ENCODE data around the gene DDX52.
"Not testable (repeated sequence)": the region's sequence is repeated elsewhere in the genome, so short reads cannot be mapped to it uniquely, and the experiment has no call there.

DDX52 gene

DNA sequence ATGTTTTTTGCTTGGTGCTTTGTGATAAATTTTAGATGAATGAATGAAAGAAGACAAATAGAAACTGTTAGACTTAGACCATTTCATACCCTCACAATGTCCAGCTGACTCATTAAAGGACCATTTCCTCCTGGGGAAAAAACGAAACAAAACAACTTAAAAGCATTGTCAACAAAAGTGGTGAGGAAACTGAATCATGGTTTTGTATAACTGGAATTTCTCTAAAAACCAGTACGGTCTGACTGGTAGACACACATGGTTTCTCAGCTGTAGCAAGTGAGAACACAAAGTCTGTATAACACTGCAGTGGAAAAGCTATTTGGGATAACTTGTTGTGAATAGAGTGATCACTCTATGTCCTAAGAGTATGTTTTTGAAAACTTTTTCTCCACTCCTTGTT, 5.3 kb upstream of the DDX52 start:
- H3K4me3 ChIP-seq (ENCODE audit: low read length): no peak overlapping the region
- H3K36me3 ChIP-seq (ENCODE audit: insufficient read depth, low read depth, low read length): no peaks in the 10 kb centered on the region
- no peak overlapping the region for H3K27ac ChIP-seq (ENCODE audit: low read length)
- no peak overlapping the region for H3K9ac ChIP-seq (ENCODE audit: low read depth, low read length)
- H3K9me3 ChIP-seq (ENCODE audit: insufficient read depth, low read depth, low read length): no peaks in the 10 kb centered on the region
- H3K27me3 ChIP-seq (ENCODE audit: insufficient read depth, low read length): peaks cover 50% of the 10 kb centered on the region
- no peaks in the 10 kb centered on the region for H3K4me1 ChIP-seq (ENCODE audit: insufficient read depth, low read length)

DNA sequence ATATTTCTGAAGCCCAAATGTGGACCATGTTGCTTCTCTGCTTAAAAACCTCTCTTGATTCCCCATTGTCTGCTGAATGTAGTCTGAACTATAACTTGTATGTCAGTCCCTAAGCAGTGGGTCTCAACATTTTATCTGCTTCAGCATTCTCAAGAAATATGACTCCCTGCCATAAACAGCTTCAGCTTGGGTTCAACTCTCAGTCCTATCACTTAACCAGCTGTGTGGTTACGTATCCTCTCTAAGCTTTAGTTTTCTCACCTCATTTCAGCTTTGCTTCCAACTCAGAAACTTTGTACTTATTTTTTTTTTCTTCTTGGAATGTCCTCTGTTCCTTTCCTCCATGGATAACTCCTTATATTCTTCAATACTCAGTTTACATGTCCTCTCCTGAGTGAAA, 4.6 kb upstream of the DDX52 start:
- H3K4me3 ChIP-seq (ENCODE audit: low read length): no peak overlapping the region
- no peaks in the 10 kb centered on the region for H3K9me3 ChIP-seq (ENCODE audit: insufficient read depth, low read depth, low read length)
- no peak overlapping the region for H3K9ac ChIP-seq (ENCODE audit: low read depth, low read length)
- H3K27me3 ChIP-seq (ENCODE audit: insufficient read depth, low read length): peaks cover 50% of the 10 kb centered on the region
- no peaks in the 10 kb centered on the region for H3K4me1 ChIP-seq (ENCODE audit: insufficient read depth, low read length)
- H3K36me3 ChIP-seq (ENCODE audit: insufficient read depth, low read depth, low read length): no peaks in the 10 kb centered on the region
- H3K27ac ChIP-seq (ENCODE audit: low read length): no peak overlapping the region

DNA sequence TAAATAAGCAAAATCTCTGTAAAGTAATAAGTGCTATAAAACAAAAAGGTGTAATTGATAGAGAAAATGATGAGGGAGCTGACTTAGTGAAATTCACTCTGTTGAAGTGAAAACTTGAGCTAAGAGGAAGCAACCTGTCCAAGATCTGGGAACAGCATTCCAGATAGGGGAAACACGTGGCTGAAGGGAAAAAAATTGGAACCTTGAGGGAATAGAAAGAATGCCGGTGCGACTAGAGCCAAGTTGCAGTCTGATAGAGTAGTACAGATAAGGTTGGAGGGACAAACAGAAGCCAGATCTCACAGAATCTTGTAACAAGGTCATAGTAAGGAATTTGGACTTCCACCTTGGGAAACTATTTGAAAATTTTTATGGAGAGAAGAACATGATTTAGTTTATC, 623 bp upstream of the DDX52 start:
- Histone ChIP-seq H3K27me3 (ENCODE audit: insufficient read depth, low read length) (peaks cover 42% of the 10 kb centered on the region), H3K4me1 (ENCODE audit: insufficient read depth, low read length) (no peaks in the 10 kb centered on the region), H3K9me3 (ENCODE audit: insufficient read depth, low read depth, low read length) (no peaks in the 10 kb centered on the region), H3K27ac (ENCODE audit: low read length) (no peak overlapping the region), H3K36me3 (ENCODE audit: insufficient read depth, low read depth, low read length) (peaks cover 27% of the 10 kb centered on the region), H3K4me3 (ENCODE audit: low read length) (peak overlapping the region; percentile 88; the same call in 1 of the 2 replicates), H3K9ac (ENCODE audit: low read depth, low read length) (peak overlapping the region; percentile 93; the same call in 1 of the 2 replicates)

DNA sequence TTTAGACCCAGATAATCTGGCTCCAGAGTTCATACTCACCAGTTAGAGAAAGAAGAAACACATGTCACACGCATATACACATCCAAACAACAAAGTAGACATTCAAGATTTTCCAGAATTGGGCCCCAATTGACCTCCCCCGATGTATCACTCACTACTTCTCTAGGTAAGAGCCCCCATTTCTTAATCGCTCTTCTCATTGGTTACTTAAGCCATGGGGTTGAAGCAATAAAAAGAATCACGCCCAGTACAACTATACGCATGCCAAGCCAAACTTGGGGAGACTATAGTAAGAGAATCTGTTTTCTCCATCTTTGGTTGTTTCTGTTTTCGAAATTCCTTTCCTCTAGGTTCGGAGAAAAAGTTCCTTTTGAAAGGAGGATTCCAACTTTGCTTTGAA, 565 bp downstream of the DDX52 start:
- H3K27me3 ChIP-seq (ENCODE audit: insufficient read depth, low read length): peaks cover 30% of the 10 kb centered on the region
- H3K9me3 ChIP-seq (ENCODE audit: insufficient read depth, low read depth, low read length): no peaks in the 10 kb centered on the region
- H3K27ac ChIP-seq (ENCODE audit: low read length): peak overlapping the region; percentile 99
- no peaks in the 10 kb centered on the region for H3K4me1 ChIP-seq (ENCODE audit: insufficient read depth, low read length)
- H3K36me3 ChIP-seq (ENCODE audit: insufficient read depth, low read depth, low read length): peaks cover 39% of the 10 kb centered on the region
- peak overlapping the region; percentile 88 for H3K4me3 ChIP-seq (ENCODE audit: low read length)
- peak overlapping the region; percentile 93 for H3K9ac ChIP-seq (ENCODE audit: low read depth, low read length)

DNA sequence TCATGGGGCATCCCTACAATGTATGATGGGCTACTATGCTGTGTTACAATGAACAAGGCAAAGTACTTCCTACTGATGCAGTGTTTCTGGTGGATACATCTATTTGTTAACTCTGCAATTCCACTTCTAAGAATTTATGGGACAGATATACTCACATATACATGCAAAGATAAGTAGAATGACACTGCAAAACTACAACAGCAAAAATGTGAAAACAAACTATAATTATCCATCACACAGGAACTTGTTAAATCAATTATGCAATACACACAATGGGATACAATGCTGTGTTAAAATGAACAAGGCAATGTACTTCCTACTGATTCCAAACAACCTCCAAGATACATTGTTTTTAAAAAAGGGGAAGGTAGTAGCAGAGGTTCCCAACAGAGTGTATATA, 3.2 kb downstream of the DDX52 start:
- Histone ChIP-seq H3K27ac (ENCODE audit: low read length) (no peak overlapping the region), H3K36me3 (ENCODE audit: insufficient read depth, low read depth, low read length) (peaks cover 64% of the 10 kb centered on the region), H3K9me3 (ENCODE audit: insufficient read depth, low read depth, low read length) (no peaks in the 10 kb centered on the region), H3K4me1 (ENCODE audit: insufficient read depth, low read length) (no peaks in the 10 kb centered on the region), H3K4me3 (ENCODE audit: low read length) (no peak overlapping the region), H3K9ac (ENCODE audit: low read depth, low read length) (no peak overlapping the region), H3K27me3 (ENCODE audit: insufficient read depth, low read length) (peaks cover 9% of the 10 kb centered on the region; the same call in 1 of the 2 replicates)

DNA sequence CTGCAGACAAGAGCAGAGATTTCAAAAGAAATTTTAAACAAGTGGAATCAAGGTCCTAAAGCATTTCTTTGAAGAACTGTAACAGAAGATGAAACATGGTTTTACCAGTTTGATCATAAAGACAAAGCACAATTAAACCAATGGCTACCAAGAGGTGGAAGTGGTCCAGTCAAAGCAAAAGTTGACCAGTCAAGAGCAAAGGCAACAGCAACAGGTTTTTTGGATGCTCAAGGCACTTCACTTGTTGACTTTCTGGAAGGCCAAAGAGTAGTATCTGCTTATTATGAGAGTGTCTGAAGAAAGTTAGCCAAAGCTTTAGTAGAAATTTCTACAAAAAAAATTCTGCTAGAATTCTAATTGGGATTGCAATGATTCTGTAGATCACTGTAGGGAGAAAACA, 5.3 kb downstream of the DDX52 start:
- Histone ChIP-seq H3K9me3 (ENCODE audit: insufficient read depth, low read depth, low read length) (no peaks in the 10 kb centered on the region), H3K27ac (ENCODE audit: low read length) (no peak overlapping the region), H3K4me3 (ENCODE audit: low read length) (no peak overlapping the region), H3K9ac (ENCODE audit: low read depth, low read length) (no peak overlapping the region), H3K36me3 (ENCODE audit: insufficient read depth, low read depth, low read length) (peaks cover 75% of the 10 kb centered on the region), H3K27me3 (ENCODE audit: insufficient read depth, low read length) (no peaks in the 10 kb centered on the region), H3K4me1 (ENCODE audit: insufficient read depth, low read length) (no peaks in the 10 kb centered on the region)

DNA sequence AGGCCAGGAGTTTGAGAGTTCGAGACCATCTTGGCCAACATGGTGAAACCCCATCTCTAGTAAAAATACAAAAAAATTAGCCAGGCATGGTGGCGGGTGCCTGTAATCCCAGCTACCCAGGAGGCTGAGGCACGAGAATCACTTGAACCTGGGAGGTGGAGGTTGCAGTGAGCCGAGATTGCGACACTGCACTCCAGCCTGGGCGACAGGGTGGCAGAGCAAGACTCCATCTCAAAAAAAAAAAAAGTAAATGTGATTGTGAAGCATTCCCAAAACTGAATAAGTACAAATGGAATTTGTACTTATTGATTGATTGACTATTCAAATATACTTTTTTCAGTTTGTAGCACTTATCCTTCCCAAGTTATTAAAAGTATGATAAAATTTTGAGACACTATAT, 26.8 kb downstream of the DDX52 start:
- peaks cover 90% of the 10 kb centered on the region for H3K36me3 ChIP-seq (ENCODE audit: insufficient read depth, low read depth, low read length)
- not testable (repeated sequence) for H3K9ac ChIP-seq (ENCODE audit: low read depth, low read length); H3K4me3 ChIP-seq (ENCODE audit: low read length); H3K9me3 ChIP-seq (ENCODE audit: insufficient read depth, low read depth, low read length); H3K27ac ChIP-seq (ENCODE audit: low read length); H3K4me1 ChIP-seq (ENCODE audit: insufficient read depth, low read length); H3K27me3 ChIP-seq (ENCODE audit: insufficient read depth, low read length)

DNA sequence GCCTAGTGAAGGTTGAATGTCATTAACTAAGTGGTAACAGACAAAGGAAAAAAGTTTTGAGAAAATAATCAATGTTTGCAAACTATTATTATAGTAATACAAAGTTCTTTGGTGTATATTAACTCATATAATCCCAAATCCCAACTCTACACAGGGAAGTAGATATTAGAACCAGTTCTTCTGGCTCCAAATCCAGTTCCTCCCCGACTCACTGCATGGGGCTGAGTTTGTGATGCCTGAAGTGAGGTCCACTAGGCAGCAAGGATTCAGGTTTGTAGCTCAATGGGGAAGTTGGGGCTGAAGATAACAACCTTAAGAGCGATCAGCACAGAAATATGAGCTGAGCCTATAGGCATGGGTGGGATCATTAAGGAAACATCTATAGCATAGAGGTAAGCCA, 28.4 kb downstream of the DDX52 start:
- no peaks in the 10 kb centered on the region for H3K27me3 ChIP-seq (ENCODE audit: insufficient read depth, low read length)
- H3K27ac ChIP-seq (ENCODE audit: low read length): no peak overlapping the region
- H3K9ac ChIP-seq (ENCODE audit: low read depth, low read length): no peak overlapping the region
- no peaks in the 10 kb centered on the region for H3K9me3 ChIP-seq (ENCODE audit: insufficient read depth, low read depth, low read length)
- H3K4me1 ChIP-seq (ENCODE audit: insufficient read depth, low read length): no peaks in the 10 kb centered on the region
- H3K4me3 ChIP-seq (ENCODE audit: low read length): no peak overlapping the region
- H3K36me3 ChIP-seq (ENCODE audit: insufficient read depth, low read depth, low read length): peaks cover 74% of the 10 kb centered on the region

DNA sequence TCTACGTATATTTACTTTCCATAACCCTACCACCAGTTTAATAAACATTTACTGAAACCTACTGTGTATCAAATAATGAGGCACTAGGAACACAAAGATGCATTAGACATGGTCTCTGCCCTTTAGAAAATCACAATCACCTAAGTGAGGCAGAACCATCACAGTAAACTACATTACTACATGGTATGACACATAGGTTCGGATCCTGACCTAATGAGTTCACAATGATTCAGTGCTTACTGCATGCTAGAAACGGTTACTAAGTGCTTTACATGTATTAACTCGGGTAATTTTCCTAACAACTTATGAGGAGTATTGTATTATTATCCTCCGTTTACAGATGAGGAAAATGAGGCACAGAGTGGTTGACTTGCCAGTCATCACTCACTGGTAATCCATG, 28.9 kb downstream of the DDX52 start:
- Histone ChIP-seq H3K9me3 (ENCODE audit: insufficient read depth, low read depth, low read length) (no peaks in the 10 kb centered on the region), H3K36me3 (ENCODE audit: insufficient read depth, low read depth, low read length) (peaks cover 69% of the 10 kb centered on the region), H3K27ac (ENCODE audit: low read length) (no peak overlapping the region), H3K4me3 (ENCODE audit: low read length) (no peak overlapping the region), H3K27me3 (ENCODE audit: insufficient read depth, low read length) (no peaks in the 10 kb centered on the region), H3K4me1 (ENCODE audit: insufficient read depth, low read length) (no peaks in the 10 kb centered on the region), H3K9ac (ENCODE audit: low read depth, low read length) (no peak overlapping the region)

DNA sequence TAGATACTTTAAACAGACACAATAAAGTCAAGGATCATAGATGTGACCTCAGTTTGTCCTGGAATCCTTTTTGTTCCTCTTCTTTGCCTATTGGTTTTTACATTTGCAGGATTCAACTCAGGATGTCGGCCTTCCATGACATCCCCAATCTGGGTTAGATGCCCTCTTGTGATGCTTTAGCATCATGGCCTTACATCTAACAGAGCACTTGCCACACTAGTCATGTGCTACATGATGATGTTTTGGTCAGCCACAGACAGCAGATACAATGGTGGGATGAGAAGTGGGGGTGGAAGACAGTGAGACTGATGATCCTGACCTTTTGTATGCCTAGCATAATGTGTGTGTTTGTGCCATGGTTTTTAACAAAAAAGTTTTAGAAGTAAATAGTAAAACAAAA, 32.3 kb downstream of the DDX52 start:
- Histone ChIP-seq H3K36me3 (ENCODE audit: insufficient read depth, low read depth, low read length) (peaks cover 36% of the 10 kb centered on the region), H3K4me3 (ENCODE audit: low read length) (no peak overlapping the region), H3K9me3 (ENCODE audit: insufficient read depth, low read depth, low read length) (no peaks in the 10 kb centered on the region), H3K4me1 (ENCODE audit: insufficient read depth, low read length) (no peaks in the 10 kb centered on the region), H3K27me3 (ENCODE audit: insufficient read depth, low read length) (no peaks in the 10 kb centered on the region), H3K27ac (ENCODE audit: low read length) (no peak overlapping the region), H3K9ac (ENCODE audit: low read depth, low read length) (no peak overlapping the region)

DNA sequence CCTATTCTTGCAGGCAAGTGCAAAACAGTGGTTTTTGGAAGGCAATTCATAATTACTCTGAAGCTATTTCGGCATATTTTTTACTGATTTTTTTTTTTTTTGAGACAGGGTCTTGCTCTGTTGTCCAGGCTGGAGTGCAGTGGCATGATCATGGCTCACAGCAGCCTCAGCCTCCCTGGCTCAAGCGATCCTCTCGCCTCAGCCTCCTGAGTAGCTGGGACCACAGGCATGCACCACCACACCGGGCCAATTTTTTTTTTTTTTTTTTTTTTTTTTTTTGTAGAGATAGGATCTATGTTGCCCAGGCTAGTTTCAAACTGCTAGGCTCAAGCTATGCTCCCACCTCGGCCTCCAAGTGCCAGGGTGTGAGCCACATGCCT, 33.2 kb downstream of the DDX52 start:
- peak overlapping the region; percentile 90; the same call in 1 of the 2 replicates for H3K9ac ChIP-seq (ENCODE audit: low read depth, low read length)
- H3K27ac ChIP-seq (ENCODE audit: low read length): not testable (repeated sequence)

DNA sequence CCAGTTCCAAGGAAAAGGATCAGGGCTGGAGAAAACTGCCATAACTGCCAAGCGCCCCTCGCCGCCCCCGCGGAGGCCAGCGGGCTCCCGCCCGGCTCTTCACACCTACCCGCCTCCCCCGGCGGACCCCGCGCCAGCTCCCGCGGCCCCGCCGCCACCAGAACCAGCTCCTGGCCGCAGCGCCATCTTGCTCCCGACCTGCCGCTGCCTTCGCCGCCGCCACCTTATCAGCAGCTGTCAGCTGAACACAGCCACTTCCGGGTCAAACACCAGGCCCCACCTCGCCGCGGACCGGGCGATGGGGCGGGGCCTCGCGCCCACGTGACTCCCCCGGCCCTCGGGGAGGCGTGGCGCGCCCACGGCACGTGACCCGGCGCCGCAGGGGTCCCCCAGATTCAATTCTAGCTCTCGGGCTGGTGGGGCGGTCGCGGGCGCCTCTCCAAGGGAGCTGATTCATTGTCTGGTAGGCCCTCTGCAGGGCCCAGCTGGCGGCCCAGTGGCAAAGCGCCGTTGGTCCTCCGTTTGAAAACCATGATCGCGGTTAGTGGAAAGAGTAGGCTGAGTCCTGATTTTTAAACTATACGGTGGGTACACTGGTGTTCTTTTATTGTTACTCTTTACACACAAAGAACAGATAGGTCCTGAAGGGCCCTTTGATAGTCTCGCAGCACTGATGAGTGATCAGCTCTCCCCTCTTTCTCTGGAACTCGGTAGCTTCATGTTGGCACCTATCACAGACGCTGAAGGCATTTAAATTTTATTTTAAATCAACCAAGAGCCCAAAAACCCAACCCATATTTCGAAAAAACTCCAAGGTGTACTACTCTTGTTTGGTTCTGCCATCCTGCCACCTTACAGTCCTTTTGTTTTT, 33.8 kb downstream of the DDX52 start, which contains the start of gene SYNRG:
Gene SYNRG (minus strand): TSS at position 249 of the 871 bp plus-strand sequence. CDS start 63 bp downstream, at position 186.
- H3K4me3 ChIP-seq (ENCODE audit: low read length): peak within 1 kb of the TSS; percentile 98

More for the DNA sequence above, 33.2 kb downstream of the DDX52 start:
- not testable (repeated sequence) for H3K4me1 ChIP-seq (ENCODE audit: insufficient read depth, low read length); H3K27me3 ChIP-seq (ENCODE audit: insufficient read depth, low read length); H3K9me3 ChIP-seq (ENCODE audit: insufficient read depth, low read depth, low read length)
- peak overlapping the region; percentile 75; the same call in 1 of the 2 replicates for H3K4me3 ChIP-seq (ENCODE audit: low read length)
- H3K36me3 ChIP-seq (ENCODE audit: insufficient read depth, low read depth, low read length): peaks cover 29% of the 10 kb centered on the region

More for the DNA sequence above, 33.8 kb downstream of the DDX52 start, which contains the start of gene SYNRG:
- Histone ChIP-seq H3K4me1 (ENCODE audit: insufficient read depth, low read length) (no peaks in the 10 kb centered on the region), H3K27me3 (ENCODE audit: insufficient read depth, low read length) (no peaks in the 10 kb centered on the region), H3K9ac (ENCODE audit: low read depth, low read length) (peak within 1 kb of the TSS; percentile 93), H3K27ac (ENCODE audit: low read length) (peak within 1 kb of the TSS; percentile 61), H3K9me3 (ENCODE audit: insufficient read depth, low read depth, low read length) (no peaks in the 10 kb centered on the region), H3K36me3 (ENCODE audit: insufficient read depth, low read depth, low read length) (peaks cover 23% of the 10 kb centered on the region)
